Liver (tissue), 9 donors: ENCODE data around the gene SEC22A. TPM values are rescaled to one million over a fixed set of nuclear protein-coding genes. Genes with fewer than 3 reads are reported as not detected.

Experiments
- DNase-seq: peaks from one replicate; pipeline ENCODE4 v3.0.0-alpha.2; 2017; ENCODE audit warnings: low spot score
- H3K27ac ChIP-seq, 2 donors: one replicate each; pipeline ENCODE4 v1.7.0; 2013; ENCODE audit warnings: inconsistent platforms in 2 of 2, low read length in 2 of 2, control low read depth in 1 of 2, low read depth in 1 of 2, mild to moderate bottlenecking in 1 of 2
- H3K27me3 ChIP-seq, 4 donors: one replicate each; pipeline versions ENCODE4 v1.6.1 to v1.7.0; 2013; ENCODE audit warnings: low read length in 3 of 4, inconsistent platforms in 1 of 4, mild to moderate bottlenecking in 1 of 4, moderate library complexity in 1 of 4; ENCODE audit not compliant: control insufficient read depth in 4 of 4, insufficient read depth in 4 of 4
- H3K36me3 ChIP-seq, 4 donors: one replicate each; pipeline versions ENCODE4 v1.6.1 to v1.7.0; 2013; ENCODE audit warnings: low read length in 3 of 4, mild to moderate bottlenecking in 3 of 4, low read depth in 1 of 4, moderate library complexity in 1 of 4; ENCODE audit not compliant: control insufficient read depth in 4 of 4, insufficient read depth in 3 of 4
- H3K4me1 ChIP-seq, 4 donors: one replicate each; pipeline versions ENCODE4 v1.6.1 to v1.7.0; 2013; ENCODE audit warnings: low read length in 3 of 4, mild to moderate bottlenecking in 3 of 4, moderate library complexity in 1 of 4; ENCODE audit not compliant: control insufficient read depth in 4 of 4, insufficient read depth in 4 of 4
- H3K4me3 ChIP-seq, 3 donors: one replicate each; pipeline versions ENCODE4 v1.6.1 to v1.7.0; 2013; ENCODE audit warnings: low read length in 3 of 3, control low read depth in 1 of 3, low read depth in 1 of 3, mild to moderate bottlenecking in 1 of 3
- H3K9ac ChIP-seq, 2 donors: one replicate each; pipeline ENCODE4 v1.7.0; 2013; ENCODE audit warnings: low read length in 2 of 2, mild to moderate bottlenecking in 2 of 2, moderate library complexity in 2 of 2, control low read depth in 1 of 2, low read depth in 1 of 2
- H3K9me3 ChIP-seq, 4 donors: one replicate each; pipeline versions ENCODE4 v1.6.1 to v1.7.0; 2013; ENCODE audit warnings: low read length in 3 of 4; ENCODE audit not compliant: control insufficient read depth in 4 of 4
- CTCF ChIP-seq: fragments of 150-350 bp; IDR thresholded peaks from 2 replicates; pipeline ENCODE4 v1.5.1; 2017; ENCODE audit warnings: improper control_type of control experiment, low read depth, low read length; ENCODE audit not compliant: missing input control
- EGR1 ChIP-seq, 2 donors: IDR thresholded peaks; 2 replicates each; pipeline ENCODE4 v1.6.1; 2016 to 2018; ENCODE audit warnings: antibody characterized with exemption in 2 of 2, low read depth in 2 of 2
- FOXA1 ChIP-seq: IDR thresholded peaks from 2 replicates; pipeline ENCODE4 v1.6.1; 2016; ENCODE audit warnings: antibody characterized with exemption
- FOXA2 ChIP-seq: IDR thresholded peaks from 2 replicates; pipeline ENCODE4 v1.6.1; 2016; ENCODE audit warnings: antibody characterized with exemption
- GABPA ChIP-seq, 2 donors: IDR thresholded peaks in 1 of 2; conservative IDR thresholded peaks in 1 of 2; 2 replicates each; pipeline ENCODE4 v1.6.1; 2016; ENCODE audit warnings: antibody characterized with exemption in 2 of 2, mild to moderate bottlenecking in 1 of 2, moderate library complexity in 1 of 2
- HNF4A ChIP-seq, 2 donors: conservative IDR thresholded peaks; 2 replicates each; pipeline ENCODE4 v1.6.1; 2016; ENCODE audit warnings: antibody characterized with exemption in 2 of 2, mild to moderate bottlenecking in 2 of 2
- HNF4G ChIP-seq: IDR thresholded peaks from 2 replicates; pipeline ENCODE4 v1.6.1; 2016; ENCODE audit warnings: antibody characterized with exemption
- JUND ChIP-seq, 2 donors: IDR thresholded peaks; 2 replicates each; pipeline ENCODE4 v1.6.1; 2016; ENCODE audit warnings: antibody characterized with exemption in 2 of 2
- NR2F2 ChIP-seq: IDR thresholded peaks from 2 replicates; pipeline ENCODE4 v1.6.1; 2016; ENCODE audit warnings: antibody characterized with exemption
- RAD21 ChIP-seq, 2 donors: IDR thresholded peaks; 2 replicates each; pipeline ENCODE4 v1.6.1; 2016; ENCODE audit warnings: antibody characterized with exemption in 2 of 2, mild to moderate bottlenecking in 2 of 2
- SP1 ChIP-seq: IDR thresholded peaks from 2 replicates; pipeline ENCODE4 v1.6.1; 2018; ENCODE audit warnings: antibody characterized with exemption, mild to moderate bottlenecking
- TAF1 ChIP-seq: conservative IDR thresholded peaks from 2 replicates; pipeline ENCODE4 v1.6.1; 2016; ENCODE audit warnings: antibody characterized with exemption, mild to moderate bottlenecking
- YY1 ChIP-seq: IDR thresholded peaks from 2 replicates; pipeline ENCODE4 v1.6.1; 2016; ENCODE audit warnings: antibody characterized with exemption, mild to moderate bottlenecking
- WGBS: extraction: QIAGEN DNeasy Blood & Tissue Kit; methylation state at CpG from one replicate; pipeline ENCODE4 v1.1.7; 2013; 5-methylcytosine and 5-hydroxymethylcytosine counted together
- polyA plus RNA-seq, 2 donors: library from polyadenylated mRNA; stranded (reverse) in 1 of 2; unstranded in 1 of 2; fragments of 200-250 nt in 1 of 2; fragments of >200 nt in 1 of 2; fragmentation: Nextera tagmentation in 1 of 2; extraction: Ambion mirVana in 1 of 2; gene quantifications; one replicate each; pipeline versions ENCODE4 v1.2.1 to v1.2.3, GENCODE V29; 2013 to 2015
- total RNA-seq, 2 donors: library from RNA; depleted of rRNA; stranded (reverse); fragments of >200 nt; gene quantifications; one replicate each; pipeline ENCODE4 v1.2.3, GENCODE V29; 2014
- TF ChIP-seq, protein P1 (sequence below): IDR thresholded peaks from 2 replicates; pipeline ENCODE4 v1.6.1; 2016; ENCODE audit warnings: antibody characterized with exemption, mild to moderate bottlenecking
- TF ChIP-seq, protein P2 (sequence below): IDR thresholded peaks from 2 replicates; pipeline ENCODE4 v1.6.1; 2016; ENCODE audit warnings: antibody characterized with exemption
- donor health status: healthy.
- donor health status: healthy.
- donor health status: healthy.
- donor health status: healthy.
- donor health status: healthy.

The SEC22A gene
- total and polyA plus RNA-seq, 4 donors: 9.7 to 21.7 (median 16.1) TPM

DNA sequence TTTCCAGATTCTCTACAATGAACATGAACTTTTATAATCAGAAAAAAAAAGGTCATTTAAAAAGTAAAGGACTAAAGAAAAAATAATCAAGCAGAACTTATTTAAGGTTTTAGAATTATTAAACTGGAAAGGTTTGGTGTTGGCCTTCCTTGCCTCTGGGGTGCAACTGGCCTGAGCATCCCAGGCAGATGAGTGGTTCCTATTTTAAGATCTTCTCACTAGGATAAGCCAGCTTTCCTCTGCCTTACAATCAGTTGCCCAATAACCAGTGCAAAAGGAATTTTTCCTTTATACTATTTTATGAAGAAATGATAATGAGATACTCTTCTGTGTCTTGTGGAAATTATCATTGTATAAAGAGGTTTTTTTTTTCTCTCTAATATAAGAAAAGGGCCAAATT lies 56.6 kb downstream of the SEC22A start:
- no peak overlapping the region for H3K9ac ChIP-seq
- no peaks in the 10 kb centered on the region for H3K4me1 ChIP-seq
- peaks cover 0 to 3% (median under 1%) of the 10 kb centered on the region in 4 donors for H3K36me3 ChIP-seq
- TF ChIP-seq RAD21 (IDR thresholded peaks at IDR 0.05) (no peak), FOXA2 (no peak), JUND (IDR thresholded peaks at IDR 0.05) (no peak)
- TF ChIP-seq, protein P1, sequence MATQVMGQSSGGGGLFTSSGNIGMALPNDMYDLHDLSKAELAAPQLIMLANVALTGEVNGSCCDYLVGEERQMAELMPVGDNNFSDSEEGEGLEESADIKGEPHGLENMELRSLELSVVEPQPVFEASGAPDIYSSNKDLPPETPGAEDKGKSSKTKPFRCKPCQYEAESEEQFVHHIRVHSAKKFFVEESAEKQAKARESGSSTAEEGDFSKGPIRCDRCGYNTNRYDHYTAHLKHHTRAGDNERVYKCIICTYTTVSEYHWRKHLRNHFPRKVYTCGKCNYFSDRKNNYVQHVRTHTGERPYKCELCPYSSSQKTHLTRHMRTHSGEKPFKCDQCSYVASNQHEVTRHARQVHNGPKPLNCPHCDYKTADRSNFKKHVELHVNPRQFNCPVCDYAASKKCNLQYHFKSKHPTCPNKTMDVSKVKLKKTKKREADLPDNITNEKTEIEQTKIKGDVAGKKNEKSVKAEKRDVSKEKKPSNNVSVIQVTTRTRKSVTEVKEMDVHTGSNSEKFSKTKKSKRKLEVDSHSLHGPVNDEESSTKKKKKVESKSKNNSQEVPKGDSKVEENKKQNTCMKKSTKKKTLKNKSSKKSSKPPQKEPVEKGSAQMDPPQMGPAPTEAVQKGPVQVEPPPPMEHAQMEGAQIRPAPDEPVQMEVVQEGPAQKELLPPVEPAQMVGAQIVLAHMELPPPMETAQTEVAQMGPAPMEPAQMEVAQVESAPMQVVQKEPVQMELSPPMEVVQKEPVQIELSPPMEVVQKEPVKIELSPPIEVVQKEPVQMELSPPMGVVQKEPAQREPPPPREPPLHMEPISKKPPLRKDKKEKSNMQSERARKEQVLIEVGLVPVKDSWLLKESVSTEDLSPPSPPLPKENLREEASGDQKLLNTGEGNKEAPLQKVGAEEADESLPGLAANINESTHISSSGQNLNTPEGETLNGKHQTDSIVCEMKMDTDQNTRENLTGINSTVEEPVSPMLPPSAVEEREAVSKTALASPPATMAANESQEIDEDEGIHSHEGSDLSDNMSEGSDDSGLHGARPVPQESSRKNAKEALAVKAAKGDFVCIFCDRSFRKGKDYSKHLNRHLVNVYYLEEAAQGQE: no peak
- H3K27me3 ChIP-seq: no peaks in the 10 kb centered on the region
- no peaks in the 10 kb centered on the region for H3K9me3 ChIP-seq
- DNase-seq: no peak
- no peak overlapping the region for H3K4me3 ChIP-seq
- no peak overlapping the region for H3K27ac ChIP-seq

DNA sequence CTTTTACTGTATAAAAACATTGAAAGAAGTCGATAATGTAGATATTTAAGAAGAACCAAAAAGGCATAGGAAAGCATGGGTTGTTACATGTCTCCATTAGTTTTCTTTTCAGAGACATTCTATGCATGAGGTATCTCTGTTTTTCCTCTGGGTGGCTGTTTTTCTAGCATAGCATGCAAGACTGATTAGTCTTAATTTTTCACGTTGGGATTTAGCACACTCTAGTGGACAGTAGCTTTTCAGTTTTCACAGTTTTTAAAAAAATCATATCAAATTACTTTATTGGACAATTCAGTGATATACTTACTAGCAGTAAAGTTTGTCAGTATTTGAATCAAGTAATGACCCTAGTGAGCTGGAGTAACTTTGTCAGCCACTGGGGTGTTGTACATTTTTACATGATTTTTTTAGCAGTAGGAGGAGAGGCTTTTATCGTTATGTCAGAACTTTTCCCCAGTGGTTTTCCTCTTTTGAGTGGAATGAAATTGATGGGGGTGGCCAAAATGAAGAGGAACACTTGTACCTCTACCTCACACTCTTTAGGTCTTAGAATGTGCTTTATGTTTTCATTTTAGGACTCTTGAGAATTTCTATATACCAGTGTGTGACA lies 57.2 kb downstream of the SEC22A start:
- H3K36me3 ChIP-seq: peaks cover 0 to 3% (median under 1%) of the 10 kb centered on the region in 4 donors
- no peaks in the 10 kb centered on the region for H3K27me3 ChIP-seq
- no peak overlapping the region for H3K9ac ChIP-seq
- DNase-seq: no peak
- no peak overlapping the region for H3K4me3 ChIP-seq
- no peaks in the 10 kb centered on the region for H3K9me3 ChIP-seq
- no peak overlapping the region for H3K27ac ChIP-seq
- no peaks in the 10 kb centered on the region for H3K4me1 ChIP-seq
- 55% methylated on average over 3 of the region's 3 CpGs for WGBS
- TF ChIP-seq CTCF (peak; percentile 76), JUND (IDR thresholded peaks at IDR 0.05) (no peak), RAD21 (IDR thresholded peaks at IDR 0.05) (peak; percentile 94 to 95)

GRCh38 chr3:123261666-123262065 lies 59.9 kb downstream of the SEC22A start:
- H3K4me3 ChIP-seq: no peak overlapping the region
- H3K9ac ChIP-seq: no peak overlapping the region
- DNase-seq: no peak
- H3K4me1 ChIP-seq: no peaks in the 10 kb centered on the region
- H3K27ac ChIP-seq: no peak overlapping the region
- no peaks in the 10 kb centered on the region for H3K9me3 ChIP-seq
- 93% methylated on average over 3 of the region's 3 CpGs for WGBS
- H3K36me3 ChIP-seq: peaks cover 0 to 3% (median under 1%) of the 10 kb centered on the region in 4 donors
- no peaks in the 10 kb centered on the region for H3K27me3 ChIP-seq
- TF ChIP-seq NR2F2: no peak
- TF ChIP-seq, protein P2, sequence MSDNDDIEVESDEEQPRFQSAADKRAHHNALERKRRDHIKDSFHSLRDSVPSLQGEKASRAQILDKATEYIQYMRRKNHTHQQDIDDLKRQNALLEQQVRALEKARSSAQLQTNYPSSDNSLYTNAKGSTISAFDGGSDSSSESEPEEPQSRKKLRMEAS: no peak
- no peak for TF ChIP-seq FOXA2
- no peak for TF ChIP-seq RAD21 (IDR thresholded peaks at IDR 0.05)
- TF ChIP-seq, protein P1: no peak
- TF ChIP-seq HNF4A (conservative IDR thresholded peaks at IDR 0.05): no peak
- no peak for TF ChIP-seq GABPA (IDR thresholded peaks at IDR 0.05 in 1 of 2, conservative IDR thresholded peaks at IDR 0.05 in 1 of 2)
- no peak for TF ChIP-seq SP1
- no peak for TF ChIP-seq YY1
- no peak for TF ChIP-seq FOXA1
- TF ChIP-seq EGR1 (IDR thresholded peaks at IDR 0.05; ENCODE audit: low read depth in 2 of 2): no peak
- TF ChIP-seq TAF1: no peak
- TF ChIP-seq HNF4G: no peak
- no peak for TF ChIP-seq CTCF
